CD14-positive monocyte (primary cell): ENCODE measurements around the gene MST1. TPM values are rescaled to one million over a fixed set of nuclear protein-coding genes. Genes with fewer than 3 reads are reported as not detected.

Experiments
- DNase-seq, 3 donors: peaks; one replicate each; pipeline ENCODE4 v3.0.0-alpha.2; 2011 to 2022
- H2AFZ ChIP-seq: 2 replicates; pipeline ENCODE4 v1.6.0; 2012; ENCODE audit warnings: mild to moderate bottlenecking, low read depth, low read length, inconsistent platforms; ENCODE audit not compliant: insufficient read depth, poor library complexity, severe bottlenecking
- H3K27ac ChIP-seq, 2 donors: 1 replicate in 1 of 2; 2 replicates in 1 of 2; pipeline ENCODE4 v1.5.1; 2012 to 2013; ENCODE audit warnings: low read length in 2 of 2, control low read depth in 1 of 2, inconsistent platforms in 1 of 2, low read depth in 1 of 2, mild to moderate bottlenecking in 1 of 2
- H3K27me3 ChIP-seq, 2 donors: one replicate each; pipeline versions ENCODE4 v1.6.0 to v1.6.1; 2011 to 2013; ENCODE audit warnings: low read length in 2 of 2; ENCODE audit not compliant: control insufficient read depth in 2 of 2, insufficient read depth in 2 of 2
- H3K36me3 ChIP-seq, 2 donors: replicated peaks in 1 of 2; 1 replicate in 1 of 2; 2 replicates in 1 of 2; pipeline versions ENCODE4 v1.5.1 to v1.6.1; 2012 to 2013; ENCODE audit warnings: low read length in 2 of 2, control low read depth in 1 of 2, inconsistent platforms in 1 of 2, mild to moderate bottlenecking in 1 of 2; ENCODE audit not compliant: insufficient read depth in 2 of 2, control insufficient read depth in 1 of 2
- H3K4me1 ChIP-seq, 2 donors: 1 replicate in 1 of 2; 2 replicates in 1 of 2; pipeline versions ENCODE4 v1.5.1 to v1.6.1; 2012 to 2013; ENCODE audit warnings: low read length in 2 of 2, control low read depth in 1 of 2, inconsistent platforms in 1 of 2, mild to moderate bottlenecking in 1 of 2, moderate library complexity in 1 of 2; ENCODE audit not compliant: insufficient read depth in 2 of 2, control insufficient read depth in 1 of 2
- H3K4me2 ChIP-seq: replicated peaks from 2 replicates; pipeline ENCODE3; 2012; ENCODE audit warnings: low read length, moderate library complexity, mild to moderate bottlenecking; ENCODE audit not compliant: poor library complexity, severe bottlenecking; ENCODE audit errors: extremely low read depth
- H3K4me3 ChIP-seq, 3 experiments: fragments of 200-600 bp in 1 of 3; sonication (generic) in 1 of 3; replicated peaks in 1 of 3; 1 replicate in 2 of 3; 2 replicates in 1 of 3; pipeline ENCODE4 v1.5.1; 2011 to 2013; ENCODE audit warnings: low read length in 3 of 3, mild to moderate bottlenecking in 3 of 3, control low read depth in 2 of 3, low read depth in 2 of 3, inconsistent platforms in 1 of 3, moderate library complexity in 1 of 3
- H3K79me2 ChIP-seq: 2 replicates; pipeline ENCODE4 v1.6.0; 2012; ENCODE audit warnings: mild to moderate bottlenecking, control low read depth, inconsistent platforms, low read length, moderate library complexity; ENCODE audit not compliant: insufficient read depth
- H3K9ac ChIP-seq: 2 replicates; pipeline ENCODE4 v1.6.0; 2017; ENCODE audit warnings: low read length, mild to moderate bottlenecking; ENCODE audit not compliant: insufficient read depth, poor library complexity, severe bottlenecking
- H3K9me3 ChIP-seq, 2 donors: replicated peaks in 1 of 2; 1 replicate in 1 of 2; 2 replicates in 1 of 2; pipeline versions ENCODE4 v1.5.1 to v1.6.1; 2012 to 2013; ENCODE audit warnings: low read length in 2 of 2, control low read depth in 1 of 2; ENCODE audit not compliant: control insufficient read depth in 1 of 2, insufficient read depth in 1 of 2
- H4K20me1 ChIP-seq: 2 replicates; pipeline ENCODE4 v1.6.0; 2012; ENCODE audit warnings: mild to moderate bottlenecking, low read length, control low read depth, moderate library complexity; ENCODE audit not compliant: insufficient read depth
- H3K27ac Mint-ChIP-seq, 7 donors: one replicate each; pipeline ENCODE4 v1.8.0; 2020; ENCODE audit warnings: mild to moderate bottlenecking in 7 of 7, mixed read lengths in 7 of 7, moderate library complexity in 6 of 7, inconsistent platforms in 2 of 7
- H3K27me3 Mint-ChIP-seq, 3 donors: one replicate each; pipeline ENCODE4 v1.8.0; 2021 to 2022; ENCODE audit warnings: low read depth in 3 of 3, mild to moderate bottlenecking in 3 of 3, mixed read lengths in 3 of 3, moderate library complexity in 3 of 3, inconsistent platforms in 1 of 3
- H3K36me3 Mint-ChIP-seq, 2 donors: one replicate each; pipeline ENCODE4 v1.8.0; 2020; ENCODE audit warnings: mixed read lengths in 2 of 2, inconsistent platforms in 1 of 2, mild to moderate bottlenecking in 1 of 2
- H3K4me1 Mint-ChIP-seq: one replicate; pipeline ENCODE4 v1.8.0; 2020; ENCODE audit warnings: mild to moderate bottlenecking, mixed read lengths
- H3K4me3 Mint-ChIP-seq, 2 donors: one replicate each; pipeline ENCODE4 v1.8.0; 2020; ENCODE audit warnings: mild to moderate bottlenecking in 2 of 2, mixed read lengths in 2 of 2, moderate library complexity in 1 of 2
- H3K9me3 Mint-ChIP-seq, 7 donors: one replicate each; pipeline ENCODE4 v1.8.0; 2020 to 2022; ENCODE audit warnings: mixed read lengths in 7 of 7, mild to moderate bottlenecking in 6 of 7, moderate library complexity in 6 of 7, inconsistent platforms in 2 of 7
- CTCF ChIP-seq: fragments of 200-600 bp; IDR thresholded peaks from one replicate; pipeline ENCODE4 v1.8.0; 2022; ENCODE audit warnings: antibody characterized with exemption, mild to moderate bottlenecking
- WGBS: methylation state at CpG from one replicate; pipeline ENCODE4 v1.1.5; 2013; ENCODE audit warnings: missing lambda C conversion rate; ENCODE audit not compliant: insufficient coverage; 5-methylcytosine and 5-hydroxymethylcytosine counted together
- intact Hi-C, 2 donors: fragments of 100-400 bp; cut with micrococcal nuclease; formaldehyde crosslinking; loops; one replicate each; pipeline versions ENCODE4 v1.15.0 to v1.15.1; 2023
- polyA plus RNA-seq, 3 donors: library from polyadenylated mRNA; depleted of rRNA in 1 of 3; unstranded in 2 of 3; stranded (reverse) in 1 of 3; fragments of 300-500 nt in 2 of 3; fragments of >200 nt in 1 of 3; fragmentation: Illumina TruSeq in 2 of 3; gene quantifications; 1 replicate in 2 of 3; 2 replicates in 1 of 3; pipeline ENCODE4 v1.2.3, GENCODE V29; 2012 to 2021

MST1 gene
- polyA plus RNA-seq, 3 donors: 0.28 to 17.8 TPM; not detected in 1

GRCh38 chr3:49703956-49704355 lies 14.7 kb upstream of the MST1 start:
- Histone ChIP-seq H2AFZ (no peak overlapping the region), H3K9me3 (no peaks in the 10 kb centered on the region), H3K27ac (no peak overlapping the region), H3K4me3 (no peak overlapping the region), H3K9ac (no peak overlapping the region), H3K4me2 (no peak overlapping the region), H3K4me1 (no peaks in the 10 kb centered on the region), H3K27me3 (no peaks in the 10 kb centered on the region), H3K79me2 (no peaks in the 10 kb centered on the region), H4K20me1 (peaks cover 6% of the 10 kb centered on the region), H3K36me3 (peaks cover 69 to 85% of the 10 kb centered on the region in 2 donors)
- WGBS: 100% methylated on average over 7 of the region's 7 CpGs
- TF ChIP-seq CTCF: no peak
- Mint-ChIP-seq H3K27me3 (peaks cover 0 to 2% (median 0%) of the 10 kb centered on the region in 3 donors), H3K9me3 (no peaks in the 10 kb centered on the region), H3K36me3 (peaks cover 60 to 85% of the 10 kb centered on the region in 2 donors), H3K27ac (peak overlapping the region in 2 of 7 donors; percentile 44 to 64), H3K4me1 (no peaks in the 10 kb centered on the region), H3K4me3 (no peak overlapping the region)
- intact Hi-C loops: loop anchor here (5.0 kb wide), 1 partner anchor 133 kb away; no protein-coding TSS in a partner anchor
- no peak for DNase-seq

GRCh38 chr3:49703443-49703927 lies 14.2 kb upstream of the MST1 start:
- intact Hi-C loops: loop anchor here (5.0 kb wide), 1 partner anchor 134 kb away; no protein-coding TSS in a partner anchor
- Mint-ChIP-seq H3K4me1 (no peaks in the 10 kb centered on the region), H3K27ac (no peak overlapping the region), H3K36me3 (peaks cover 61 to 89% of the 10 kb centered on the region in 2 donors), H3K9me3 (no peaks in the 10 kb centered on the region), H3K4me3 (no peak overlapping the region), H3K27me3 (peaks cover 0 to 2% (median 0%) of the 10 kb centered on the region in 3 donors)
- Histone ChIP-seq H3K27ac (no peak overlapping the region), H3K4me2 (no peak overlapping the region), H3K9me3 (no peaks in the 10 kb centered on the region), H3K4me1 (no peaks in the 10 kb centered on the region), H3K36me3 (peaks cover 72 to 90% of the 10 kb centered on the region in 2 donors), H3K79me2 (no peaks in the 10 kb centered on the region), H3K9ac (no peak overlapping the region), H3K27me3 (no peaks in the 10 kb centered on the region), H2AFZ (no peak overlapping the region), H4K20me1 (peaks cover 6% of the 10 kb centered on the region), H3K4me3 (no peak overlapping the region)
- DNase-seq: peak; percentile 39 to 53 (median 46)
- 80% methylated on average over 10 of the region's 14 CpGs for WGBS
- peak; percentile 76 for TF ChIP-seq CTCF
